NCI-H2196 treated with DMSO at 0.1 percent for 48 hours (cell line): Measurements from ENCODE around the gene NPR2.

ENCODE experiments used
- DNase-seq: peaks from one replicate; lab custom pipeline; 2025; ENCODE audit not compliant: unreplicated experiment; lab: John Stamatoyannopoulos, UW

Gene NPR2

DNA sequence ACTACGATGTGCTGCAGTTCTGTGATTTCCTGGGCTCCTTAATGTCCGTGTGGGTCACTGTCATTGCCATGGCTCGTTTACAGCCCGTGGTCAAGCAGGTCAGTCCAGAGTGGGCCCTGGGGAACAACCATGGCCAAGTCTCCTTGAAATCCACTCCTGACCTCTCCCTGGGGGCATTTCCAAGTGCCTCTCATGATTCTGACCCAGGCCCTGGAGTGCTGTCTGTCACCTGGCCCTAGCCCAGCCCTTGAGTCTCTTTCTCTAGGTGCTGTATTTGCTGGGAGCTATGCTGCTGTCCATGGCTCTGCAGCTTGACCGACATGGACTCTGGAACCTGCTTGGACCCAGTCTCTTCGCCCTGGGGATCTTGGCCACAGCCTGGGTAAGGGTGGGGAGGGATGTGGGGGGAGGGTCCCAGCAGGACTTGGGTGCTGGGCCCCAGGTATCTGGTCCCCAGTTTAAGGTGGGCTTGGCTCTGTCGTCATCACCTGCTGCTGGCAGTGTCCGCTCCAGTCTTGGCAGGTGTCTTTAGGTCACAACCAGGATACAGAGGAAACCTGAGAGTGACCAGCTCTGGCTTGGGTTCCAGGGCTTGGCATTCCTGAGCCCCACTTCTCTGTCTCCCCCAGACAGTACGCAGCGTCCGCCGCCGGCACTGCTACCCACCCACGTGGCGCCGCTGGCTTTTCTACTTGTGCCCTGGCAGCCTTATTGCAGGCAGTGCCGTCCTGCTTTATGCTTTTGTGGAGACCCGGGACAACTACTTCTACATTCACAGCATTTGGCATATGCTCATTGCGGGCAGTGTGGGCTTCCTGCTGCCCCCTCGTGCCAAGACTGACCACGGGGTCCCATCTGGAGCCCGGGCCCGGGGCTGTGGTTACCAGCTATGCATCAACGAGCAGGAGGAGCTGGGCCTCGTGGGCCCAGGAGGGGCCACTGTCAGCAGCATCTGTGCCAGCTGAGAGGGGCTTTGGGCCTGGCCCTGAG, 61.8 kb downstream of the NPR2 start:
- DNase-seq, result no peak

DNA sequence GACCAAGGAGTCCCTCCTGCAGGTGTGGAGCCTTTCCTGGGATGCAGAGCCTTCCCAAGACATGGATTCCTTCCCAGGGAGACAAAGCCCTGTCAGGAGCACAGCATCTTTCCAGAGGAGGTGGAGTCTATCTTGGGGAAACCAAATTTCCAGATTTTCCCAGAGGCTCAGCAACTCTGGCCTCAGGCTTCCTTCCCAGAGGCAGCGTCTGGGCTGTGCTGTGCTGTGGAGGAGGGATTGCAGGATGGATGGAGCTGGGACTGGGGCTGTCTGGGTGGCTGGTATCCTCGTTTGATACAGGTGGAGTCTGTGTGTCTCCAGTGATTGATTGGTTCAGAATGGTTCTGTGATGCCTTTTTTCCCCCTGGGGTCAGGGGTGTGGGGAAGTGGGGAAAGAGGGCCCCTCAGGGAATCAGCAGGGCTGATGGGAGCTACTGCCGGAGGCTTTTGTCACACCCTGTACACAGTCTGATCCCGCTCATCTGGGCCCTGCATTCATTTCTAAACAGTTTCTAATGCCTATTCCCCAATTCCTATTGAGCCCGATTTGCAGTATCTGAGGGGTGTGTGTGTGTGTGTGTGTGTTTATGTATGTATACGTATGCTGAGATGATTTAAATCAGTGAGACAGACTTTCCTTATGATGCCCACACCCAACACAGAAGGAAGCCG, 62.8 kb downstream of the NPR2 start:
- no peak for DNase-seq

DNA sequence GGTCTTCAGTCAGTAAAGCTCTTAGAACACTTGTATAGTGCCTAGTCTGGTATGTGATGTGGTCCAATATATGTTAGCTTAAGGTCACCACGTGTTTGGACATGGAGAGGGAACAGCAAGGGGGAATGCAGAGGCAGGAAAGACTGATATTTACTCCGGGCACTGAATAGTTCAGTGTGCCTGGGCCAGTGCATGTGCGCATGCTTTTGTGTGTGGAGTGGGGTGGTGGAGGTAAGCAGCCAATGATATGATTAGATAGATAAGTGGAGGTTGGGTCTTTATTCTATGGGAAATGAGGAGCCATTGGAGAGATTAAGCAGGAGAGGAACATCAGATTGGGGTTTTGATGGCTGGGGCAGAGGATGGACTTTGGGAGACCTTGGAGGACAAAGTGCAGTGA, 64.8 kb downstream of the NPR2 start:
- DNase-seq, result no peak

DNA sequence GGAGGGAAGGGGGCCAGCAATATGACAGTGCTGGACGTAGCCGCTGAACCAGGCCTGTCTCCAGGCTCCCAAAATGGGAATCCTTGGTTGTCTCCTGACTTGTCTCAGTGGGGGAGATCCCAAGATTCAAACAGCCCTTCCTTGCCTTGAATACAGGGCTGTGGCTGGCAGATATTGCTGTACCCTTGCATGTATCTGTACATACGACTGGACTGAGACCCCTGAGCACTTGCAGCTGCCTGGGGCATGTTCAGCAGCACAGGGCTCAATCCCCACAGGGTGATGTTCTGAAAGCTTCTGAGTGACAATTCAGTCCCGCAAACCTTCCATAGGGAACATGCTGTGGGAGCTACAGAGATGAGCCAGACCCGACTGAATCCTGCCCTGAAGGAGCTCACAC, 65.5 kb downstream of the NPR2 start:
- no peak for DNase-seq

DNA sequence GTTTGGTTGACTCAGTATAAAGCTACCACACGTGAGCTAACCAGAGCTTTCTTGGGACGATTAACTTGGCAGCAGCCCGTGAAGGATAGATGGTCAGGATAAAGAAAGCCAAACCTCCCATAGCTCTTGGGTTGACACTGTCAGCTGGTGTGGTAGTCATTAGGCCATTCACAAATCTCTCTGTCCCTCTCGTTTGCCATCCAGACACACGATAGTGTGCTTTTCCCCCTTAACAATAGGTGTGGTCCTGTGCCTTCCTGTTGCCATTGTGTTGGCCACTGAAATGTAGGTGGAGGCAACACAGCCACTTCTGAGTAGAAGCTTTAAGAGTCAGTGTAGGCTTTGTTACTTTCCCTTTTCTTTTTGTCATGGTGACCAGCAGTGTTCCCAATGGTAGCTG, 67.1 kb downstream of the NPR2 start:
- DNase-seq, result no peak
